SK-N-SH treated with all-trans-retinoic acid at 6 μM for 48 hours (cell line): ENCODE data around the gene ALX3.

Experiments used
- ATAC-seq: fragments of 200-7000 bp; cut with Tn5 transposase; 3 replicates; pipeline ENCODE4 v1.9.1; 2020; ENCODE audit warnings: mild to moderate bottlenecking, moderate library complexity
- ARNTL ChIP-seq: fragments of 450-650 bp; formaldehyde crosslinking; IDR thresholded peaks from 2 replicates; pipeline ENCODE4 v1.5.0; 2020; ENCODE audit warnings: low read depth, mild to moderate bottlenecking, moderate library complexity, borderline replicate concordance
- CSDC2 ChIP-seq: fragments of 250-450 bp; sonication (Bioruptor Pico); IDR thresholded peaks from 2 replicates; pipeline ENCODE4 v1.5.0; 2020; ENCODE audit warnings: mild to moderate bottlenecking, moderate library complexity
- ESRRG ChIP-seq: fragments of 250-450 bp; sonication (Bioruptor Pico); IDR thresholded peaks from 2 replicates; pipeline ENCODE4 v1.6.1; 2021; ENCODE audit warnings: mild to moderate bottlenecking
- GLIS3 ChIP-seq: fragments of 250-450 bp; sonication (Bioruptor Pico); IDR thresholded peaks from 2 replicates; pipeline ENCODE4 v1.5.0; 2020; ENCODE audit warnings: mild to moderate bottlenecking, moderate library complexity
- ISL1 ChIP-seq: fragments of 250-450 bp; sonication (Bioruptor Pico); IDR thresholded peaks from 2 replicates; pipeline ENCODE4 v2.1.2; 2022; ENCODE audit warnings: mild to moderate bottlenecking, moderate library complexity
- OSR1 ChIP-seq: fragments of 250-450 bp; sonication (Bioruptor Pico); IDR thresholded peaks from 2 replicates; pipeline ENCODE4 v1.8.0; 2022; ENCODE audit warnings: moderate library complexity, mild to moderate bottlenecking, inconsistent platforms
- PATZ1 ChIP-seq: fragments of 250-450 bp; sonication (Bioruptor Pico); IDR thresholded peaks from 2 replicates; pipeline ENCODE4 v1.8.0; 2020; ENCODE audit warnings: mild to moderate bottlenecking, moderate library complexity, borderline replicate concordance
- POU6F1 ChIP-seq: fragments of 250-450 bp; sonication (Bioruptor Pico); IDR thresholded peaks from 2 replicates; pipeline ENCODE4 v1.8.0; 2021; ENCODE audit warnings: low read depth, mild to moderate bottlenecking, moderate library complexity, borderline replicate concordance
- PPARA ChIP-seq: fragments of 250-450 bp; sonication (Bioruptor Pico); IDR thresholded peaks from 2 replicates; pipeline ENCODE4 v1.5.0; 2020; ENCODE audit warnings: mild to moderate bottlenecking, borderline replicate concordance
- RARB ChIP-seq: fragments of 250-450 bp; sonication (Bioruptor Pico); IDR thresholded peaks from 2 replicates; pipeline ENCODE4 v1.8.0; 2021; ENCODE audit warnings: mild to moderate bottlenecking, moderate library complexity
- SNAI2 ChIP-seq: fragments of 250-450 bp; sonication (Bioruptor Pico); IDR thresholded peaks from 2 replicates; pipeline ENCODE4 v1.5.0; 2020; ENCODE audit warnings: mild to moderate bottlenecking, moderate library complexity
- TCF4 ChIP-seq: fragments of 250-450 bp; sonication (Bioruptor Pico); IDR thresholded peaks from 2 replicates; pipeline ENCODE4 v1.8.0; 2021; ENCODE audit warnings: mild to moderate bottlenecking, moderate library complexity, borderline replicate concordance
- TOX ChIP-seq: fragments of 250-450 bp; sonication (Bioruptor Pico); IDR thresholded peaks from 2 replicates; pipeline ENCODE4 v1.8.0; 2021; ENCODE audit warnings: mild to moderate bottlenecking, moderate library complexity, borderline replicate concordance
- ZC3H10 ChIP-seq: fragments of 250-450 bp; sonication (Bioruptor Pico); IDR thresholded peaks from 2 replicates; pipeline ENCODE4 v1.5.1; 2021; ENCODE audit warnings: mild to moderate bottlenecking, moderate library complexity
- ZFP3 ChIP-seq: fragments of 250-450 bp; sonication (Bioruptor Pico); IDR thresholded peaks from 2 replicates; pipeline ENCODE4 v1.5.0; 2020; ENCODE audit warnings: mild to moderate bottlenecking, moderate library complexity
- ZFP30 ChIP-seq: fragments of 450-650 bp; formaldehyde crosslinking; IDR thresholded peaks from 2 replicates; pipeline ENCODE4 v1.5.0; 2022; ENCODE audit warnings: mild to moderate bottlenecking, moderate library complexity
- ZNF565 ChIP-seq: fragments of 450-650 bp; formaldehyde crosslinking; conservative IDR thresholded peaks from 2 replicates; pipeline ENCODE4 v1.5.0; 2020; ENCODE audit warnings: low read depth, mild to moderate bottlenecking, moderate library complexity
- ZNF70 ChIP-seq: fragments of 450-650 bp; formaldehyde crosslinking; IDR thresholded peaks from 2 replicates; pipeline ENCODE4 v1.5.0; 2020; ENCODE audit warnings: mild to moderate bottlenecking, moderate library complexity
- ZNF8 ChIP-seq: fragments of 450-650 bp; formaldehyde crosslinking; IDR thresholded peaks from 2 replicates; pipeline ENCODE4 v1.5.0; 2020; ENCODE audit warnings: mild to moderate bottlenecking, moderate library complexity
- TF ChIP-seq, protein P1 (sequence below): fragments of 250-450 bp; sonication (Bioruptor Pico); IDR thresholded peaks from 2 replicates; pipeline ENCODE4 v1.5.1; 2020; ENCODE audit warnings: low read depth, mild to moderate bottlenecking, moderate library complexity
- TF ChIP-seq, protein P2 (sequence below): fragments of 250-450 bp; sonication (Bioruptor Pico); IDR thresholded peaks from 2 replicates; pipeline ENCODE4 v1.5.0; 2020; ENCODE audit warnings: mild to moderate bottlenecking, moderate library complexity
- TF ChIP-seq, protein P3 (sequence below): fragments of 250-450 bp; sonication (Bioruptor Pico); IDR thresholded peaks from 2 replicates; pipeline ENCODE4 v1.5.1; 2021; ENCODE audit warnings: mild to moderate bottlenecking, moderate library complexity

ALX3 gene

GRCh38 chr1:110018396-110018795 lies 52.1 kb downstream of the ALX3 start:
- TF ChIP-seq CSDC2 (CRISPR knock-in tag) (no peak), ISL1 (CRISPR knock-in tag) (no peak), GLIS3 (CRISPR knock-in tag) (no peak), ZNF8 (CRISPR knock-in tag) (no peak), POU6F1 (CRISPR knock-in tag) (no peak), ZC3H10 (CRISPR knock-in tag) (no peak), OSR1 (CRISPR knock-in tag) (no peak), ZNF70 (CRISPR knock-in tag) (no peak), RARB (CRISPR knock-in tag) (no peak), PATZ1 (CRISPR knock-in tag) (no peak), SNAI2 (CRISPR knock-in tag) (no peak), TOX (CRISPR knock-in tag) (no peak), TCF4 (CRISPR knock-in tag) (no peak), ZFP30 (CRISPR knock-in tag) (no peak), ARNTL (no peak), ZNF565 (CRISPR knock-in tag) (no peak), ESRRG (CRISPR knock-in tag) (no peak)
- TF ChIP-seq, protein P1, sequence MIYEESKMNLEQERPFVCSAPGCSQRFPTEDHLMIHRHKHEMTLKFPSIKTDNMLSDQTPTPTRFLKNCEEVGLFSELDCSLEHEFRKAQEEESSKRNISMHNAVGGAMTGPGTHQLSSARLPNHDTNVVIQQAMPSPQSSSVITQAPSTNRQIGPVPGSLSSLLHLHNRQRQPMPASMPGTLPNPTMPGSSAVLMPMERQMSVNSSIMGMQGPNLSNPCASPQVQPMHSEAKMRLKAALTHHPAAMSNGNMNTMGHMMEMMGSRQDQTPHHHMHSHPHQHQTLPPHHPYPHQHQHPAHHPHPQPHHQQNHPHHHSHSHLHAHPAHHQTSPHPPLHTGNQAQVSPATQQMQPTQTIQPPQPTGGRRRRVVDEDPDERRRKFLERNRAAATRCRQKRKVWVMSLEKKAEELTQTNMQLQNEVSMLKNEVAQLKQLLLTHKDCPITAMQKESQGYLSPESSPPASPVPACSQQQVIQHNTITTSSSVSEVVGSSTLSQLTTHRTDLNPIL = no peak
- TF ChIP-seq, protein P2, sequence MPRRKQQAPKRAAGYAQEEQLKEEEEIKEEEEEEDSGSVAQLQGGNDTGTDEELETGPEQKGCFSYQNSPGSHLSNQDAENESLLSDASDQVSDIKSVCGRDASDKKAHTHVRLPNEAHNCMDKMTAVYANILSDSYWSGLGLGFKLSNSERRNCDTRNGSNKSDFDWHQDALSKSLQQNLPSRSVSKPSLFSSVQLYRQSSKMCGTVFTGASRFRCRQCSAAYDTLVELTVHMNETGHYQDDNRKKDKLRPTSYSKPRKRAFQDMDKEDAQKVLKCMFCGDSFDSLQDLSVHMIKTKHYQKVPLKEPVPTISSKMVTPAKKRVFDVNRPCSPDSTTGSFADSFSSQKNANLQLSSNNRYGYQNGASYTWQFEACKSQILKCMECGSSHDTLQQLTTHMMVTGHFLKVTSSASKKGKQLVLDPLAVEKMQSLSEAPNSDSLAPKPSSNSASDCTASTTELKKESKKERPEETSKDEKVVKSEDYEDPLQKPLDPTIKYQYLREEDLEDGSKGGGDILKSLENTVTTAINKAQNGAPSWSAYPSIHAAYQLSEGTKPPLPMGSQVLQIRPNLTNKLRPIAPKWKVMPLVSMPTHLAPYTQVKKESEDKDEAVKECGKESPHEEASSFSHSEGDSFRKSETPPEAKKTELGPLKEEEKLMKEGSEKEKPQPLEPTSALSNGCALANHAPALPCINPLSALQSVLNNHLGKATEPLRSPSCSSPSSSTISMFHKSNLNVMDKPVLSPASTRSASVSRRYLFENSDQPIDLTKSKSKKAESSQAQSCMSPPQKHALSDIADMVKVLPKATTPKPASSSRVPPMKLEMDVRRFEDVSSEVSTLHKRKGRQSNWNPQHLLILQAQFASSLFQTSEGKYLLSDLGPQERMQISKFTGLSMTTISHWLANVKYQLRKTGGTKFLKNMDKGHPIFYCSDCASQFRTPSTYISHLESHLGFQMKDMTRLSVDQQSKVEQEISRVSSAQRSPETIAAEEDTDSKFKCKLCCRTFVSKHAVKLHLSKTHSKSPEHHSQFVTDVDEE = no peak
- TF ChIP-seq, protein P3, sequence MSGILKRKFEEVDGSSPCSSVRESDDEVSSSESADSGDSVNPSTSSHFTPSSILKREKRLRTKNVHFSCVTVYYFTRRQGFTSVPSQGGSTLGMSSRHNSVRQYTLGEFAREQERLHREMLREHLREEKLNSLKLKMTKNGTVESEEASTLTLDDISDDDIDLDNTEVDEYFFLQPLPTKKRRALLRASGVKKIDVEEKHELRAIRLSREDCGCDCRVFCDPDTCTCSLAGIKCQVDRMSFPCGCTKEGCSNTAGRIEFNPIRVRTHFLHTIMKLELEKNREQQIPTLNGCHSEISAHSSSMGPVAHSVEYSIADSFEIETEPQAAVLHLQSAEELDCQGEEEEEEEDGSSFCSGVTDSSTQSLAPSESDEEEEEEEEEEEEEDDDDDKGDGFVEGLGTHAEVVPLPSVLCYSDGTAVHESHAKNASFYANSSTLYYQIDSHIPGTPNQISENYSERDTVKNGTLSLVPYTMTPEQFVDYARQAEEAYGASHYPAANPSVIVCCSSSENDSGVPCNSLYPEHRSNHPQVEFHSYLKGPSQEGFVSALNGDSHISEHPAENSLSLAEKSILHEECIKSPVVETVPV (CRISPR knock-in tag) = no peak
- TF ChIP-seq, all 23 proteins: peak for 0
- no peak for ATAC-seq

- ATAC-seq = no peak
- TF ChIP-seq ZNF565 (CRISPR knock-in tag) = no peak
- no peak for TF ChIP-seq ZNF8 (CRISPR knock-in tag)
- no peak for TF ChIP-seq ZC3H10 (CRISPR knock-in tag)
- TF ChIP-seq ZFP30 (CRISPR knock-in tag) = no peak
- no peak for TF ChIP-seq TCF4 (CRISPR knock-in tag)
- TF ChIP-seq ARNTL = no peak
- no peak for TF ChIP-seq TOX (CRISPR knock-in tag)
- no peak for TF ChIP-seq CSDC2 (CRISPR knock-in tag)
- TF ChIP-seq SNAI2 (CRISPR knock-in tag) = no peak
- TF ChIP-seq ZNF70 (CRISPR knock-in tag) = no peak
- no peak for TF ChIP-seq PATZ1 (CRISPR knock-in tag)
- TF ChIP-seq, protein P2 = no peak
- TF ChIP-seq, protein P3 (CRISPR knock-in tag) = no peak
- no peak for TF ChIP-seq PPARA (CRISPR knock-in tag)
- no peak for TF ChIP-seq ESRRG (CRISPR knock-in tag)
- no peak for TF ChIP-seq ZFP3 (CRISPR knock-in tag)
- TF ChIP-seq GLIS3 (CRISPR knock-in tag) = no peak
- no peak for TF ChIP-seq RARB (CRISPR knock-in tag)
Measured at GRCh38 chr1:110017792-110018191, 52.7 kb downstream of the ALX3 start.
